IPS-NIHi7 (cell line): ENCODE data around the gene TRIM52.

Source experiments
- DNase-seq: peaks from one replicate; pipeline ENCODE4 v3.0.0; 2012; ENCODE audit warnings: mixed read lengths; ENCODE audit errors: extremely low spot score

The TRIM52 gene

GRCh38 chr5:181233801-181234454, 27.0 kb downstream of the TRIM52 start:
- DNase-seq, result no peak

DNA sequence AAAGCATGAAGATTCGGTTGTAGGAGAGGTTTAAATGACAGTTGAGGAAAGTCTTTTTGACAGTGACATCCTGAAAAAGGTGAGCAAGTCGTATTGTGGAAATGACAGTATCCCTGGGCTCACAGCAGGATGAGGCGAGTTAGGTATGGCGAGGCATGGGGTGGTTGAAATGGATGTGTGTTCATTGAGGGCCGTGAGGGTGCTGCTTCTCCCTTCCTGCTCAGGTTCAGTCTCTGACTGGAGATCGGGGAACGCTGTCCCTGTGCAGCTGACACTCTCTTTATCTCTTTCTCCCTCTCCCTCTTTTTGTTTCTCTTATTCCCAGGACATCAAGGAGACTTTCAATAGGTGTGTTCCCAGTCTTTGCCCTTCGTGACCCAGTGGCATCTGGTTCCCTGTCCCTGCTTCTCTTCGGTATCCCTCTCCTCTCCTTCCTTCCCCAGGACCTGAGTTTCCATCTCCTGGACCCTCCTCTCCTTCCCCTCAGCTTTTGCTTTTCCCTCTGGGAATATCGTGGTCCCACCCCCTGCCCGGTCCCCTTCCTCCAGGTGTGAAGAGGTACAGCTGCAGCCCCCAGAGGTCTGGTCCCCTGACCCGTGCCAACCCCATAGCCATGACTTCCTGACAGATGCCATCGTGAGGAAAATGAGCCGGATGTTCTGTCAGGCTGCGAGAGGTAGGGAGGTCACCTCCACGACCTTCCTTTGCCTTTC, 27.7 kb downstream of the TRIM52 start:
- no peak for DNase-seq

GRCh38 chr5:181232593-181232992, 28.4 kb downstream of the TRIM52 start:
- DNase-seq, result no peak

DNA sequence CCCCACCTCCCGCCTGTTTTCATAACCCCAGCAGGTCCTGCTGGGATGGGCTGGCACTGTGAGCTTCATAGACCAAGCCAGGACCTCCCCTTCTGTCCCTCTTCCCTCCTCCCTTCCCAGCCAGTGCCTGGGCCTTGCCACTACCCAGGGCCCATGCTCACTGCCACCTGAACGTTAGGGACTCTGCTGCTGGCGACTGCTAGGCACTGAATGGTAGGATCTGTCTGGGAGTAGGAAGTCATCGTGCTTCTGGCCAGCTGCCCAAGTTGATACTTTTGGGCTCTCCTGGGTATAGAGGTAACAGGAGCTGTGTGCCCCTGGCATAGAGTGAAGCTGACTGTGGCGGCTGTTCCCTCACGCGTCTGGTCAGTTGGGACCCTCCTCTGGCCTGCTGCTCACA, 29.5 kb downstream of the TRIM52 start:
- no peak for DNase-seq

GRCh38 chr5:181230551-181230950, 30.4 kb downstream of the TRIM52 start:
- no peak for DNase-seq

DNA sequence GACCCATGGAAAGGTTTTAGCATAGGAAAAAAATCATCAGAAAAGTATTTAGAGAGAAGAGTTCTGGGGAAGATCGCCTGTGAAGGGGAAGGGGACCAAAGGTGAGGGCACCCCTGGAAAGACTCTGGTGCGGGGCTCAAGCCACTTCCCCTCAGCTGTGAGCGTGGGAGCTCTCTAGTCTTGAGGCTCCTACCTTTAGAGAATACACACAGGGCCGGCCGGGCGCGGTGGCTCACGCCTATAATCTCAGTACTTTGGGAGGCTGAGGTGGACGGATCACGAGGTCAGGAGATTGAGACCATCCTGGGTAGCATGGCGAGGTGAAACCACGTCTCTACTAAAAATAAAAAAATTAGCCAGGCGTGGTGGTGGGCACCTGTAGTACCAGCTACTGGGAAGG, 30.9 kb downstream of the TRIM52 start:
- no peak for DNase-seq

DNA sequence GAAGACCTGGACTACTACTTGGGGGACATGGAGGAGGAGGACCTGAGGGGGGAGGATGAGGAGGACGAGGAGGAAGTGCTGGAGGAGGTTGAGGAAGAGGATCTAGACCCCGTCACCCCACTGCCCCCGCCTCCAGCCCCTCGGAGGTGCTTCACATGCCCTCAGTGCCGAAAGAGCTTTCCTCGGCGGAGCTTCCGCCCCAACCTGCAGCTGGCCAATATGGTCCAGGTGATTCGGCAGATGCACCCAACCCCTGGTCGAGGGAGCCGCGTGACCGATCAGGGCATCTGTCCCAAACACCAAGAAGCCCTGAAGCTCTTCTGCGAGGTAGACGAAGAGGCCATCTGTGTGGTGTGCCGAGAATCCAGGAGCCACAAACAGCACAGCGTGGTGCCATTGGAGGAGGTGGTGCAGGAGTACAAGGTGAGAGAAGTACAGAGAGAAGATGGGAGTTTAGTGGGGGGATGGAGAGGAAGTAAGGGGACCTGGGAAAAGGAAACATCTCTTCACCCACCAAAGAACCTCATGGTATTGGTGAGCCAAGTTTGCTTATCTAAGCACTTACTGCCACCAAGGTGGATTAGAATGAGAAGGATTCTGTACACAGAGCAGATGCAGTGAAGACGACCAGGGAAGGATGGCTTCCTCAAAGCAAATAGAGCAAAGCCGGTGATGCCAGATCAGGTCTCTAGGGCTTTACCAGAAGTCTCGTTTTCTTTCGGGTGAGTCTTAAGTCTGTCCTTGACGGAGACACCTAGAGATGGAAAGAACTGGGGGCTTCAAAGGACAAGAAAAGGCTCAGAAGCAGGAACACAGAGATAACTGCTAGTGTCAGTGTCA, 36.3 kb downstream of the TRIM52 start:
- no peak for DNase-seq

- peak; percentile 78 for DNase-seq
Measured at GRCh38 chr5:181223729-181224389, 37.1 kb downstream of the TRIM52 start.

DNA sequence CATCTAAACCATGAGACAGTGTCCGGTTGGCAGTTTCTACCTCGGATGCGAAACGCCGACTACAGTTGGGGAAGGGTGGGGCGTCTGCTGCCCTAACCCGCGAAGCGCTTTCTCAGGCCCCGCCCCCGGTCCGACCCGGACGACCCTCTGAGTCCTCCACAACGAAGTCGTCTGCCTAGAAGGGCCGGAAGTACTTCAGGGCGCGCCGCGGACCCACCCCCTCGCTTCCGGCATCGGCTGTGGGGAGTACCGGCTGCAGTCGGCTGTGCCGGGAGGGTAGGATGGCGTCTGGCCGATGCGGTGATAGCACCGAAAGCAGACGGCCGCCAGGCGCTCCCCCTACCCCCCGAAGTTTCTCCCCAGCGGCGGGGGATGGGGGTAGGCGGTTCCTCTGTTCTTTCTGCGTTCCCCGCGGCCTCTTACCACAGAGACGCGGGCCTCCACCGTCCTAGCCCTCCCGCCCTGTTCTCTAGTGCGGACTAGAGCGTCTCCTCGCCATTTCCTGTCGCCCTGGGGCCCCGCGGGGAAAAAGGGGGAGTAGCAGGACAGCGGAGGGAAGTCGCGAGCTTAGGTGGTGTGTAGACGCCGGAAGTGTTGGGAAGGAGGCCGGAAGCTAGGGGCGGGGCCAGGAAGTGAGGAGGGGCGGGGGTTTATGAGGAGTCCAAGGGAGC, 37.8 kb downstream of the TRIM52 start, which contains the start of gene TRIM41:
TRIM41 (plus strand) TSS at position 224 of the 671 bp plus-strand sequence. CDS start 719 bp downstream, outside the sequence.
- DNase-seq, result peak; percentile 82

GRCh38 chr5:181222630-181223057, 38.3 kb downstream of the TRIM52 start:
- no peak for DNase-seq

DNA sequence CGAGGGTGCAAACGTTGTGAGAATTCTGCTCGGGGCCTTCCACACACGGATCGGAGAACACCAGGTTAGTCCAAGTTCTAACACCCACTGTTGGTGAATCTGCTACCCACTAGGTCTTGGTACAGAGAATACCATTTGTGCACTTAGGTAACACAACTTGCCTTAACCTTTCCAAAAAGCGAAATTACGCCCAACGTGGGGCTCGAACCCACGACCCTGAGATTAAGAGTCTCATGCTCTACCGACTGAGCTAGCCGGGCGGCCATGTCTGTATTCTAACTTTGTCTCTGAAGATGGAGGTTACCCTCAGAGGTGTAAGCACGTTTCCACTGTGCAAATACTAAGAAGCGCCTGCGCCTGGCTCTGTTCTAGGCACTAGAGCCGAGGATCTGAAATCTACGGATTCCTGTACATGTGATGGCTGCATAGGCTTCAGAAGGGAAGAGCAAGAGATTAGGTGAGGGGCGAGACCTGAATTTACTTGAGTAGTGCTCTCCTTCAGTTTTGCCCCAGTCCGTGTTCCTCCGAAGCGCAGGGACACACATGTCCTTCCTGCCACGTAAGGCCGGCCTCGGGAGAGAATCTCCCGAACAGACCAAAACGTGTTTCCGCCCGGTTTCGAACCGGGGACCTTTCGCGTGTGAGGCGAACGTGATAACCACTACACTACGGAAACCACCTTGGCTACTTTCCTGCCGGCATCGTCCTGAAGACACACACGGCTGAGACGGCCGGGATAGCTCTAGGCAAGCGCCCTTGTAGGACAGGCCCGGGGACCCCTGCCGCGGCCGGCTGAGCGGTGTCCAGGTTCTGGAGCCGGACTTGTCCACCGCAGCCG, 38.9 kb downstream of the TRIM52 start:
- DNase-seq, result peak; percentile 61

DNA sequence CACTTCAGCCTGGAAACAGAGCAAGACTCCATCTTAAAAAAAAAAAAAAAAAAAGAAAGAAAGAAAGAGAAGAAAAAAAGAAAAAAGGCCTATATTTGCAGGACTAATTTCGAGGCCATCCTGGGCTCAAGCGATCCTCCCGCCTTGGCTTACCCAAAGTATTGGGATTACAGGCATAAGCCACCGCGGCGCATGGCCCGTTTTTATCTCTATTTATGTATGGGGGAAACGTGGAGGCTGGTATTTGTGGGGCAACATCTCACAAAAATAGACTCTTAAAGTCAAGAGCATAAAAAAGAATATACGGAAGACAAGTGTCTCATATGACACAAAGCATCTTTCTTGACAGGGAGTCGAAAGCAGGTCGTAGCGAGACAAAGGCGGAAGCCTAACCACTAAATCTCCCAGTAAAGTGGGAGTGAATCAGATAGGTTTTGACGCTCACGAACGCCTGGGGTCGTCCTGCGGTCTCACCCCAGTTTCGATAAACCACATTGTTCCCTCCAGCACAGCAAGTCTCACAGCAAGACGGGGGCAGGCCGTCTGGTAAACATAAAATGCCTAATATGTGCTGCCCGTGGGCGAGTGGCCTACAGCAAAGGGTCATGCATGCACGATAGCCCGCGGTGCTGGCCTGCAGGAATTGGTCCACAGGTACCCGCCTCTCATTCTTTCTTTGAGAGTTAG, 39.7 kb downstream of the TRIM52 start:
- DNase-seq, result no peak

GRCh38 chr5:181220178-181220515, 40.8 kb downstream of the TRIM52 start:
- no peak for DNase-seq

DNA sequence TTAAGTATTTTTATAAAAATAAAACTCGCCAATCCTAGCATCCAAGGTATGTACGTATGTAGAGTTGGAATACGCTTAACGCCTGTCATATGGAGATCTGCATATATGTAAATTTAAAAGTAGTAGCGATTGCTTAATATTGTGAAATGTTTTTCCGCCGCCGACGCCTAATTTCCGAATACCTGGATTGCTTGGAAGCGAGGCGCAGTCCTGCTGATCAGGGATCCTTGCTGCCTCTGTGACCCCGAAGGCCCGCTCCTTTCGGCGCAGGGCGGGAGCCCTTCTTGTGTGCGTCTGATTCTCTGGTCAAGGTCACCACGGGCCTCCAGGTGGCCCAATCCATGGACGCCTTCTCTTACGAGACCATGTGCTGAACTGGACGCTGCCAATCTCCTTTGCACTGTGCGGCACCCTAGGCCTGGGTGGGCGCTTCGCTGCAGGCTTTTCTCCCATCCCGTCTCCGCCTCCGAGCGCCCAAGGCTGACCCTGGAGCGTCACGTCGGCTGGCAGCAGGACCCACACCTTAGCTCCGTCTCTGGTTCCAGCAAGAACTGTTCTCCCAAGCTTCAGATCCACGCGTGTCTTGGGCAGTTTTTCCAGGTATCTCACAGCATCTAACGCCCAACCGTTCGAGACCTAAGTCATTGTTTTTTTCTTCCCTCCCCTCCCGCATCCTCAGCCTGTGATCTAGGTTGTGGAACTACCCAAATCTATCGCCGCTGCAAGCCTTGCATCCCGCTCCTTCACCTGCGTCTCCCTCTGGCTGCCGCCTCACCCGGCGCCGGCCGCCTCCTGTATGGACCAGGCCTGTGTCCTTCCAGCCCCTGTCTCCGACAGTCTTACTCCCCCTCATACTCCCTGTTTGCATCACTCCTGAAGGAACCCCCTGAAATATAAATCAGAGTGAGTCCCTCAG, 41.4 kb downstream of the TRIM52 start:
- no peak for DNase-seq

GRCh38 chr5:181218795-181219124, 42.2 kb downstream of the TRIM52 start:
- DNase-seq, result no peak

DNA sequence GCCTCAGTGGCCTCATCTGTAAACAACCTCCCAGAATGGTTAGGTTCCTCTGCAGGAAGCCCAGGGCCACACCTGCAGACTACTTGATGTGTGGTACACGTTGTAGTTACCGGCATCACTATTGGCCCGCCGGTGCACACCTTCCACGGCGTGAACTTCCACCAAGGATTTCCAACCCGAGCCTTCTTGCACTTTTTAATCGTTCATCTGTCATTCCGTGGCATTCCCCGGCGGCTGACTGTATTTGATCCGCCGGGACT, 43.2 kb downstream of the TRIM52 start:
- DNase-seq, result no peak

- DNase-seq, result no peak
Measured at GRCh38 chr5:181217111-181217802, 43.7 kb downstream of the TRIM52 start.
